Thoracic aorta (tissue), 2 donors: ENCODE data around the gene PNKD. TPM values are rescaled to one million over a fixed set of nuclear protein-coding genes. Genes with fewer than 3 reads are reported as not detected.
A peak's percentile ranks its signal among the peaks of the same experiment; 100 is the strongest.

Source experiments
- ATAC-seq: fragments of 150-250 bp; one replicate; pipeline ENCODE4 v1.8.0; 2017; ENCODE audit warnings: low read depth; ENCODE audit not compliant: insufficient number of reproducible peaks, low FRiP score
- DNase-seq: peaks from one replicate; pipeline ENCODE4 v3.0.0-alpha.2; 2020; ENCODE audit warnings: low spot score
- H3K27ac ChIP-seq, 2 donors: fragments of 200-600 bp; sonication (generic); 1 replicate in 1 of 2; 2 replicates in 1 of 2; pipeline ENCODE4 v1.5.1; 2016; ENCODE audit warnings: mild to moderate bottlenecking in 2 of 2, moderate library complexity in 2 of 2
- H3K27me3 ChIP-seq: fragments of 200-600 bp; sonication (generic); replicated peaks from 2 replicates; pipeline ENCODE4 v1.6.0; 2016; ENCODE audit warnings: mild to moderate bottlenecking; ENCODE audit not compliant: insufficient read depth
- H3K36me3 ChIP-seq: fragments of 200-600 bp; sonication (generic); one replicate; pipeline ENCODE4 v1.5.1; 2016
- H3K4me1 ChIP-seq, 2 donors: fragments of 200-600 bp; sonication (generic); 1 replicate in 1 of 2; 2 replicates in 1 of 2; pipeline versions ENCODE4 v1.5.1 to v1.6.0; 2016; ENCODE audit warnings: low read depth in 2 of 2, mild to moderate bottlenecking in 1 of 2; ENCODE audit not compliant: control insufficient read depth in 1 of 2
- H3K4me3 ChIP-seq: fragments of 200-600 bp; sonication (generic); 2 replicates; pipeline ENCODE4 v1.5.1; 2016; ENCODE audit warnings: mild to moderate bottlenecking
- H3K9me3 ChIP-seq: fragments of 200-600 bp; sonication (generic); 2 replicates; pipeline ENCODE4 v1.5.1; 2016
- total RNA-seq, 2 donors: library from RNA; depleted of rRNA; stranded (reverse); fragments of >200 nt; gene quantifications; one replicate each; pipeline versions ENCODE4 v1.1.0 to v1.2.3, GENCODE V29; 2016
- TF ChIP-seq, protein P1 (sequence below): fragments of 200-600 bp; sonication (generic); IDR thresholded peaks from one replicate; pipeline ENCODE4 v1.5.1; 2019; ENCODE audit warnings: antibody characterized with exemption

PNKD gene
- total RNA-seq, 2 donors from 2014 or later, result 19.4 to 38.4 TPM

DNA sequence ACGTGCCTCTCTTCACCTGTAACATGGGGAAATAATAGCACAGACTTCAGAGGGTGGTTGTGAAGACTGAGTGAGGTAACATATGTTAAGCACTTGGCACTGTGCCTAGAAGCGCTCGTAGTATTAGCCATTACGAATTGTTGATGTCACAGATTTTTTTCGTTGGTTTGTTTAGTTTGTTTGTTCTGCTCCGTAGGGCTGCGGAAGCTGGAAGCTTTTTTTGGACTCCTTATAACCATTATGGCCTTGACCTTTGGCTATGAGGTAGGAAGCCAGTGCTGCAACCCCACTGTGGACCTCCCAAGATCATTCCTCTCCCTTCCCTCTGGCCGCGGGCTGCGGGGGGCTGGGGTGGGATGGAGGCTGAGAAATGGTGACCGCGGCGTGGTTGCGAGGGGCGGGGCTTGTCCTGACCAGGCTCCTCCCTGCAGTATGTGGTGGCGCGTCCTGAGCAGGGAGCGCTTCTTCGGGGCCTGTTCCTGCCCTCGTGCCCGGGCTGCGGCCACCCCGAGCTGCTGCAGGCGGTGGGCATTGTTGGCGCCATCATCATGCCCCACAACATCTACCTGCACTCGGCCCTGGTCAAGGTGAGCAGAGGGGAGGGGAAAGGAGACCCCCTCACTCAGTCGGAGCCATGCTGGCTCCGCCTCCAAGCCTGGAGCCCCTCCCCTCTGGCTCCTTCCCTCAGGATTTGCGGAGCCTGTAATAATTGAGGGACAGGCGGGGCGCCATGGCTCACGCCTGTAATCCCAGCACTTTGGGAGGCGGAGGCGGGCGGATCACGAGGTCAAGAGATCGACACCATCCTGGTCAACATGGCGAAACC is 117.3 kb downstream of the PNKD start:
- Histone ChIP-seq H3K4me3 (peak overlapping the region; percentile 54), H3K9me3 (no peaks in the 10 kb centered on the region), H3K27ac (no peak overlapping the region), H3K4me1 (peaks cover 0 to 11% of the 10 kb centered on the region in 2 donors), H3K36me3 (no peaks in the 10 kb centered on the region), H3K27me3 (no peaks in the 10 kb centered on the region)
- DNase-seq (no peak), ATAC-seq (no peak)
- TF ChIP-seq, protein P1, sequence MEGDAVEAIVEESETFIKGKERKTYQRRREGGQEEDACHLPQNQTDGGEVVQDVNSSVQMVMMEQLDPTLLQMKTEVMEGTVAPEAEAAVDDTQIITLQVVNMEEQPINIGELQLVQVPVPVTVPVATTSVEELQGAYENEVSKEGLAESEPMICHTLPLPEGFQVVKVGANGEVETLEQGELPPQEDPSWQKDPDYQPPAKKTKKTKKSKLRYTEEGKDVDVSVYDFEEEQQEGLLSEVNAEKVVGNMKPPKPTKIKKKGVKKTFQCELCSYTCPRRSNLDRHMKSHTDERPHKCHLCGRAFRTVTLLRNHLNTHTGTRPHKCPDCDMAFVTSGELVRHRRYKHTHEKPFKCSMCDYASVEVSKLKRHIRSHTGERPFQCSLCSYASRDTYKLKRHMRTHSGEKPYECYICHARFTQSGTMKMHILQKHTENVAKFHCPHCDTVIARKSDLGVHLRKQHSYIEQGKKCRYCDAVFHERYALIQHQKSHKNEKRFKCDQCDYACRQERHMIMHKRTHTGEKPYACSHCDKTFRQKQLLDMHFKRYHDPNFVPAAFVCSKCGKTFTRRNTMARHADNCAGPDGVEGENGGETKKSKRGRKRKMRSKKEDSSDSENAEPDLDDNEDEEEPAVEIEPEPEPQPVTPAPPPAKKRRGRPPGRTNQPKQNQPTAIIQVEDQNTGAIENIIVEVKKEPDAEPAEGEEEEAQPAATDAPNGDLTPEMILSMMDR, result no peak

DNA sequence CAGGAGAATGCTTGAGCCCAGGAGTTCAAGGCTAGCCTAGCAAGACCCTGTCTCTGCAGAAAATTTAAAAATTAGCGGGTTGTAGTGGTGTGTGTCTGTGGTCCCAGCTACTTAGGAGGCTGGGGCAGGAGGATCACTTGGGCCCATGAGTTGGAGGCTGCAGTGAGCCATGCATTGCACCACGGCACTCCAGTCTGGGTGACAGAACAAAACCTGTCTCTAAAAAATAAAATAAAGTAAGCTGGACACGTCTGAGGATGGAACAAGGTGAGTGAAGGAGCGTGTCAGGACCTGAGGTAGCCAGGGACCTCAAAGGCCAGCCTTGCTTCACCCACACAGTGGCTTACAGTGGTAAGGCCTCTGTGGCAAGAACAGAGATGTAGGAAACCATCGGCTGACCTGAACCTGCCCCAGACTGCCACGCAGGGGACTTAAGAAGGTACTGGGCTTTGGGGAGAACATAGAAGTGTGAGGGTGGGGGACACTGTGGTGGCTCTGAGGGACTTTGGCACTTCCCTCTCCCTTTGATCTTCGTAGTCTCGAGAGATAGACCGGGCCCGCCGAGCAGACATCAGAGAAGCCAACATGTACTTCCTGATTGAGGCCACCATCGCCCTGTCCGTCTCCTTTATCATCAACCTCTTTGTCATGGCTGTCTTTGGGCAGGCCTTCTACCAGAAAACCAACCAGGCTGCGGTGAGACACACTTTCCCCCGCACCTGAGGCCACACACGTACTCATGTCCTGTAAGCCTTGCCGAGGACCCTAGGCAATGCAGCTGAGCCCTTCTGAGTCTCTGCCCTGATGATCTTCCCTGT is 119.2 kb downstream of the PNKD start:
- H3K27ac ChIP-seq, result no peak overlapping the region
- H3K36me3 ChIP-seq, result no peaks in the 10 kb centered on the region
- H3K27me3 ChIP-seq, result no peaks in the 10 kb centered on the region
- H3K4me1 ChIP-seq, result peaks cover 0 to 11% of the 10 kb centered on the region in 2 donors
- H3K4me3 ChIP-seq, result no peak overlapping the region
- no peaks in the 10 kb centered on the region for H3K9me3 ChIP-seq
- DNase-seq (no peak), ATAC-seq (no peak)
- TF ChIP-seq, protein P1, result no peak

DNA sequence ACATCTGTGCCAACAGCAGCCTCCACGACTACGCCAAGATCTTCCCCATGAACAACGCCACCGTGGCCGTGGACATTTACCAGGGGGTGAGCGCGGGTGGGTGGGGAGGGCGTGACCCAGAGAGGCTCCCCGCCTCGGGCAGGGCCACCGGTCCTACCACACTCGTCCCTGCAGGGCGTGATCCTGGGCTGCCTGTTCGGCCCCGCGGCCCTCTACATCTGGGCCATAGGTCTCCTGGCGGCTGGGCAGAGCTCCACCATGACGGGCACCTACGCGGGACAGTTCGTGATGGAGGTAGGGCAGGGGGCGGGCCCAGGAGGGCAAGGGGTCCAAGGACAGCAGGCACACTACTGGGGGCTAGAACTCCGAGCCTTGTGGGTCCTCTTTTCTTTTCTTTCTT is 120.9 kb downstream of the PNKD start:
- Histone ChIP-seq H3K36me3 (no peaks in the 10 kb centered on the region), H3K27me3 (no peaks in the 10 kb centered on the region), H3K4me1 (peaks cover 5 to 16% of the 10 kb centered on the region in 2 donors), H3K9me3 (no peaks in the 10 kb centered on the region), H3K27ac (no peak overlapping the region), H3K4me3 (no peak overlapping the region)
- TF ChIP-seq, protein P1, result no peak
- ATAC-seq, result no peak
- no peak for DNase-seq

DNA sequence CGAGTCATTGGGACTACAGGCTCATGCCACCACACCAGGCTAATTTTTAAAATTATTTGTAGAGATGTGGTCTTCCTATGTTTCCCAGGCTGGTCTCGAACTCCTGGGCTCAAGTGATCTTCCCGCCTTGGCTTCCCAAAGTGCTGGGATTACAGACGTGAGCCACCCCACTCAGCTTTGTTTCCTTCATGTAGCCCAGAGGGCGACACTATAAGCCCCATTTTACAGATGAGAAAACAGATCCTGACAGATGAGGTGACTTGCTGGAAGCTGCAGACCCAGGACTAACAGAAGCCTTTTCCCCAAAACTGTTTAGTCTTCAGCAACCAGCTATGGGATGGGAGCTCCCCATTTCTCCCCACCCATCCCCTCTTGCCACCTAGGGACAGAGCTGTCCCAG is 122.1 kb downstream of the PNKD start:
- Histone ChIP-seq H3K9me3 (no peaks in the 10 kb centered on the region), H3K36me3 (no peaks in the 10 kb centered on the region), H3K4me3 (no peak overlapping the region), H3K27ac (no peak overlapping the region), H3K4me1 (peaks cover 5 to 16% of the 10 kb centered on the region in 2 donors), H3K27me3 (no peaks in the 10 kb centered on the region)
- DNase-seq (no peak), ATAC-seq (no peak)
- TF ChIP-seq, protein P1, result no peak

DNA sequence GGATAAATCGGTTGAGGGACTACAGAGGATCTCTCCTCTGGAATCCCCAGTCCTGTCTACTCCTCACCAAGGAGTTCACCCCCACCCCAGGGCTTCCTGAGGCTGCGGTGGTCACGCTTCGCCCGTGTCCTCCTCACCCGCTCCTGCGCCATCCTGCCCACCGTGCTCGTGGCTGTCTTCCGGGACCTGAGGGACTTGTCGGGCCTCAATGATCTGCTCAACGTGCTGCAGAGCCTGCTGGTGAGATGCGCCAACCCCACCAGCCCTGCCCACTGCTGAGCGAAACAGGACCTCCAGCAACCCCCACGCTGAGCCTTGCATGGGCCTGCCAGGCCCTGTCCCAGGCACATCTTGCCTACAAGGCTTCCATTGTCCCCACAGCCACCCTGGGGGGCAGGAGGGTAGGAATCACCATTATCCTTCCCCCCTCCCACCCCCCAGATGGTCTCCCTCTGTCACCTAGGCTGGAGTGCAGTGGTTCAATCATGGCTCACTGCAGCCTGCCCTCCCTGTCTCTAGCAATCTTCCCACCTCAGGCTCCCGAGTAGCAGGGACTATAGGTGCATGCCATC is 122.7 kb downstream of the PNKD start:
- no peak for ATAC-seq
- TF ChIP-seq, protein P1, result no peak
- no peaks in the 10 kb centered on the region for H3K27me3 ChIP-seq
- peaks cover 5 to 13% of the 10 kb centered on the region in 2 donors for H3K4me1 ChIP-seq
- no peaks in the 10 kb centered on the region for H3K9me3 ChIP-seq
- H3K4me3 ChIP-seq, result no peak overlapping the region
- no peak overlapping the region for H3K27ac ChIP-seq
- no peak for DNase-seq
- H3K36me3 ChIP-seq, result no peaks in the 10 kb centered on the region
